ENCODE results near the gene RBM20.

- TF ChIP-seq GATA2 (IDR thresholded peaks at IDR 0.05; ENCODE audit: low read depth, low read length) (no peak), GATA3 (IDR thresholded peaks at IDR 0.05; ENCODE audit: low read depth, low read length) (no peak)
These were observed 183.3 kb downstream of the RBM20 start for GRCh38 chr10:110827410-110827809.
